K562 (cell line): ENCODE data around the gene AQR. TPM values are rescaled to one million over a fixed set of nuclear protein-coding genes. Genes with fewer than 3 reads are reported as not detected.

Source experiments
- BCLAF1 ChIP-seq, 2 experiments: fragments of 450-650 bp in 1 of 2; IDR thresholded peaks; 2 replicates each; pipeline ENCODE4 v1.6.1; 2011 to 2017; ENCODE audit warnings: low read depth in 2 of 2, antibody characterized with exemption in 1 of 2, borderline replicate concordance in 1 of 2, low read length in 1 of 2, mild to moderate bottlenecking in 1 of 2, mixed read lengths in 1 of 2; ENCODE audit not compliant: control insufficient read depth in 1 of 2
- DPF2 ChIP-seq: fragments of 450-650 bp; IDR thresholded peaks from 2 replicates; pipeline ENCODE4 v1.6.1; 2016
- FOS ChIP-seq: IDR thresholded peaks from 3 replicates; pipeline ENCODE4 v1.6.1; 2011; ENCODE audit not compliant: insufficient read length; ENCODE audit errors: extremely low read depth
- HNRNPLL ChIP-seq: fragments of 200-400 bp; formaldehyde crosslinking; IDR thresholded peaks from 2 replicates; pipeline ENCODE4 v1.6.1; 2017; ENCODE audit warnings: low read length, low read depth, mild to moderate bottlenecking; ENCODE audit not compliant: poor library complexity, severe bottlenecking
- MEIS2 ChIP-seq: fragments of 450-650 bp; IDR thresholded peaks from 2 replicates; pipeline ENCODE4 v1.6.1; 2014; ENCODE audit warnings: mild to moderate bottlenecking; ENCODE audit not compliant: partially characterized antibody
- PATZ1 ChIP-seq: fragments of 250-450 bp; sonication (Bioruptor Pico); IDR thresholded peaks from 2 replicates; pipeline ENCODE4 v1.5.0; 2020; ENCODE audit warnings: mild to moderate bottlenecking, borderline replicate concordance
- RFX5 ChIP-seq: IDR thresholded peaks from 2 replicates; pipeline ENCODE4 v1.6.1; 2011; ENCODE audit warnings: low read depth, mild to moderate bottlenecking, improper control_type of control experiment, low read length
- SIN3A ChIP-seq, 2 experiments: fragments of 150-350 bp in 1 of 2; IDR thresholded peaks; 2 replicates each; pipeline ENCODE4 v1.6.1; 2011 to 2016; ENCODE audit warnings: borderline replicate concordance in 2 of 2, low read depth in 2 of 2, low read length in 2 of 2, mild to moderate bottlenecking in 2 of 2, moderate library complexity in 2 of 2; ENCODE audit not compliant: control insufficient read depth in 1 of 2
- SOX6 ChIP-seq: fragments of 450-650 bp; IDR thresholded peaks from 2 replicates; pipeline ENCODE4 v1.6.1; 2014; ENCODE audit warnings: mild to moderate bottlenecking
- TRIM25 ChIP-seq: fragments of 450-650 bp; IDR thresholded peaks from 2 replicates; pipeline ENCODE4 v1.7.0; 2016; ENCODE audit warnings: borderline replicate concordance
- ZNF318 ChIP-seq, 2 experiments: fragments of 450-650 bp; IDR thresholded peaks; 2 replicates each; pipeline ENCODE4 v1.6.1; 2016; ENCODE audit warnings: mild to moderate bottlenecking in 2 of 2, borderline replicate concordance in 1 of 2, low read depth in 1 of 2, moderate library complexity in 1 of 2
- polyA plus RNA-seq, 8 experiments: library from polyadenylated mRNA; depleted of rRNA in 4 of 8; stranded (reverse) in 5 of 8; unstranded in 3 of 8; fragments of >200 nt; fragmentation: Nextera tagmentation in 2 of 8; fragmentation: Illumina TruSeq in 1 of 8; extraction: Ambion mirVana in 2 of 8; extraction: Trizol in 1 of 8; gene quantifications; 2 replicates each; pipeline versions ENCODE4 v1.2.1 to v1.2.3, GENCODE V29; 2011 to 2014; ENCODE audit warnings: inconsistent platforms in 1 of 8, missing spikeins in 1 of 8
- total RNA-seq, 7 experiments: library from RNA; depleted of rRNA in 6 of 7; stranded (reverse); fragments of >200 nt in 6 of 7; fragmentation: Illumina TruSeq in 2 of 7; extraction: Trizol in 2 of 7; gene quantifications; 2 replicates each; pipeline versions ENCODE4 v1.2.1 to v1.2.3, GENCODE V29; 2011 to 2021; ENCODE audit warnings: low replicate concordance in 1 of 7

Gene AQR
- total and polyA plus RNA-seq, 9 of the 15 experiments (the other 6 are each of a cell fraction or from before 2014, with no cell fraction given), result 22.0 to 62.9 (median 39.3) TPM

DNA sequence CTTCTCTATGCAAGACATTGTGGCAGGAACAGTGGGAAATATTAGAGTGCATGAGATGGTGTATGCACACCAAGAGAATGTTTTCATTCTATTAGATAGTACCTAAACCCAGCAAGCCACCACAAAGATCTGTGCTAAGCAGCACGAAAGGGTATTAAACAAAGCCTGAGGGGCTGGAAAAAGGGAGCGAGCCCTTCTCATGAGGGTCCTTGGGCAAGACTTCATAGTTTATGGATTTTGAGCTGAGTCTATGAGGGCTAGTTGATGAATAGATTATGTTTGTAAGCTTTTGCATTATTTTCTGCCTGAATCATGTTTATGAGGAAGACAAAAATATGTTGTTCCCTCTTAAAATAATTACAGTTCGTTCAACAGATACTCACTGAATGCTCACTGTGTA is 164.8 kb downstream of the AQR start (continued):
- TF ChIP-seq TRIM25, result no peak
- TF ChIP-seq FOS, result no peak
- no peak for TF ChIP-seq HNRNPLL
- no peak for TF ChIP-seq RFX5
- TF ChIP-seq MEIS2, result no peak
- no peak for TF ChIP-seq DPF2
- no peak for TF ChIP-seq BCLAF1 (IDR thresholded peaks at IDR 0.05; ENCODE audit: borderline replicate concordance in 1 of 2, control insufficient read depth in 1 of 2, low read depth in 2 of 2, low read length in 1 of 2)
- no peak for TF ChIP-seq PATZ1
- no peak for TF ChIP-seq SIN3A (IDR thresholded peaks at IDR 0.05; ENCODE audit: borderline replicate concordance in 2 of 2, control insufficient read depth in 1 of 2, low read depth in 2 of 2, low read length in 2 of 2)
- no peak for TF ChIP-seq ZNF318 (IDR thresholded peaks at IDR 0.05; ENCODE audit: borderline replicate concordance in 1 of 2, low read depth in 1 of 2)
- no peak for TF ChIP-seq SOX6
